Measurements from ENCODE around the gene ULK4.
"Not testable (repeated sequence)": the region's sequence is repeated elsewhere in the genome, so short reads cannot be mapped to it uniquely, and the experiment has no call there.

The ULK4 gene

GRCh38 chr3:41961751-41962679, at the start of gene ULK4:
TSS of gene ULK4 (minus strand) at chr3:41962103. CDS start at chr3:41954759, 7,344 bp downstream.
- DNase-seq (ENCODE audit: low read depth) = peak; percentile 100

- DNase-seq (ENCODE audit: low read depth) = no peak
Observed at GRCh38 chr3:42010530-42010929, 48.6 kb upstream of the ULK4 start.

DNA sequence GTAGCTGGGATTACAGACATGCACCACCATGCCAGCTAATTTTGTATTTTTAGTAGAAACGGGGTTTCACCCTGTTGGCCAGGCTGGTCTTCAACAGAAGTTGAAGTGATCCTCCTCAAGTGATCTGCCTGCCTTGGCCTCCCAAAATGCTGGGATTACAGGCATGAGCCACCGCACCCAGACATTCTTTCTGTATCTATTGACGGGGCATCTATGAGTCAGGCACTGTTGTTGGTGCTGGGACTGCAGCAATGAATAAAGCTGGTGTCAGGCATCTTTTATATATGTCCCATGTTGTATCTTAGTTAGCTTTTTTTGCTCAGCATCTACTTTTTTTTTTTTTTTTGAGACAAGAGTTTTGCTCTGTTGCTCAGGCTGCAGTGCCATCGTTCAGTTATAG, 47.6 kb upstream of the ULK4 start:
- no peak for DNase-seq (ENCODE audit: low read depth)

DNA sequence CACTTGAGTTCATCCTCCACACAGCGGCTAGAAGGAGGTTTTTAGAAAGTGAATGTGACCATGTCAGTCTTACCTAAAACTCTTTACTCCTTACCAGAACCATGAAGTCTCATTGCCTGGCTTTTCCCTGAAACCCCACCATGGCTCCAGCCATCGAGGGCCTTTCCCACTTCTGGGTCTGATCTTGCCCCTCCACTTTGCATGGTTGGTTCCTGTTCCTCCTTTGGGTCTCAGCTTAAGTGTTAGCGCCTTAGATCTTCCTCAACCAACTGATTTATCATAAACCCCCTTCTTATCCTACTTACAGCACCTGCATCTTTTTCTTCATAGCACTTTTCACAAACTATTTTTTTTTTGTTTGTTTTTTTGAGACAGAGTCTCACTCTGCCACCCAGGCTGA, 45.9 kb upstream of the ULK4 start:
- DNase-seq (ENCODE audit: low read depth) = no peak

- no peak for DNase-seq (ENCODE audit: low read depth)
Observed at GRCh38 chr3:42005401-42005800, 43.5 kb upstream of the ULK4 start.

DNA sequence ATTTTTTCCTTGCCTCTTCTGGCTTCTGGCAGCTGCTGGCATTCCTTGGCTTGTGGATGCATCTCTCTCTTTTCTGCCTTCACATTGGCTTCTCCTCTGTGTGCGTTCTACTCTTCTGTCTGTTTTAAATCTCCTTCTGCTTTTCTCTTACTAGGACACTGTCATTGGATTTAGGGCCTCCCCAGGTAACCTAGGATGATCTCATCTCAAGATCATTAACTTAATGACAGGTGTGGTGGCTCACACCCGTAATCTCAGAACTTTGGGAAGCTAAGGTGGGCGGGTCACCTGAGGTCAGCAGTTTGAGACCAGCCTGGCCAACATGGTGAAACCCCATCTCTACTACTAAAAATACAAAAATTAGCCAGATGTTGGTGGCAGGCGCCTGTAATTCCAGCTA, 40.9 kb upstream of the ULK4 start:
- no peak for DNase-seq (ENCODE audit: low read depth)

DNA sequence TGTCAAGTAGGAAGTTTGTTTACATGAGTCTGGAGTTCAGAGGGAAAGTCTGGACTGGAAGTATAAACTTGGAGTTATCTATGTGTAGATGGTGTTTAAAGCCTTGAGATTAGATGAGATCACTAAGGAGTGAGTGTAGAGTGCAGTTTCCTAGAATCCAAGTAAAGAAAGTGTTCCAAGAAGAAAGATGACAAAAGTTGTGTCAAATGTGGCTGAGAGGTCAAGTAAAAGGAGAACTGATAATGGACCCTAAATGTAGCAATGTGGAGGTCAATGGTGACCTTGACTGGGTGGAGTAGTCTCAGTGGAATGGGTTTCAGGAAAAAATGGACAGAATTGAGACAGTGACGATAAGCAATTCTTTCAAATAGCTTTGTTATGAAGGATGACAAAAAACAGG, 39.9 kb upstream of the ULK4 start:
- DNase-seq (ENCODE audit: low read depth) = no peak

DNA sequence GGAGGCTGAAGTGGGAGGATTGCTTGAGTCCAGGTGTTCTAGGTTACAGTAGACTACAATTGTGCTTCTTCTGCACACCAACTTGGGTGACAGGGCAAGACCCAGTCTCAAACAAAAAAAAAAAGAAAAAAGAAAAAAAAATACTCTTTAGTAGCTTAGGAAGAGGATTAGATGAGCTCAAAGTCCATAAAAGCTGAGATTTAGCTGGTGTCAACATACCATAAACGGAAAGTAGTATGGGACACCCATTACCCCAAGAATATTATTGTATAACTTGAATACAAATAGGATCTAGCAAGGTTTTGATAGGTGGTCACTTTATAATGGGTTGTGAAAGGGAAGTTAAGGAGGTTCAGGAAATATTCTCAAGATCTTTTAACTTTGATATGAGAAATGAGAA, 38.0 kb upstream of the ULK4 start:
- DNase-seq (ENCODE audit: low read depth) = no peak

- DNase-seq (ENCODE audit: low read depth) = peak; percentile 25
Observed at GRCh38 chr3:41997702-41998550, 36.0 kb upstream of the ULK4 start.

DNA sequence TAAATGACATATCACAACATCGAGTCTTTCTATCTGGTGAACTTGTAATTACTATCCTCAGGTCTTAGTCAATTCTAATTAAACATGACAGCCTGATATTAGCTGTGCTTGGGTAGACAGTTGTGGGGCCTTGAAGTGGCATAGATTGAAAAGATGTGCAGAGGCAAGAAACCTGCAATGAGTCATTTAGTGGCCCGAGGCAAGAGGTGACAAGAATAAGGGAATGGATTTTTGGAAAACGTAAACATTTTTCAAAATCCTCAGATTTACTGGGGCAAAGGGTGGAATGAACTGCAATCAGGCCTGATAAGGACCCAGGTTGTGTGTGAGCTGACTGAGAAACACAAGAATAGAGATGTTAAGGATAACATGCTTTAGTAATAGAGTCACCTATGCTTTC, 29.5 kb upstream of the ULK4 start:
- no peak for DNase-seq (ENCODE audit: low read depth)

- no peak for DNase-seq (ENCODE audit: low read depth)
Observed at GRCh38 chr3:41989518-41989917, 27.6 kb upstream of the ULK4 start.

- no peak for DNase-seq (ENCODE audit: low read depth)
Observed at GRCh38 chr3:41987627-41988026, 25.7 kb upstream of the ULK4 start.

- no peak for DNase-seq (ENCODE audit: low read depth)
Observed at GRCh38 chr3:41986561-41986960, 24.7 kb upstream of the ULK4 start.

GRCh38 chr3:41985018-41985417, 23.1 kb upstream of the ULK4 start:
- DNase-seq (ENCODE audit: low read depth) = no peak

DNA sequence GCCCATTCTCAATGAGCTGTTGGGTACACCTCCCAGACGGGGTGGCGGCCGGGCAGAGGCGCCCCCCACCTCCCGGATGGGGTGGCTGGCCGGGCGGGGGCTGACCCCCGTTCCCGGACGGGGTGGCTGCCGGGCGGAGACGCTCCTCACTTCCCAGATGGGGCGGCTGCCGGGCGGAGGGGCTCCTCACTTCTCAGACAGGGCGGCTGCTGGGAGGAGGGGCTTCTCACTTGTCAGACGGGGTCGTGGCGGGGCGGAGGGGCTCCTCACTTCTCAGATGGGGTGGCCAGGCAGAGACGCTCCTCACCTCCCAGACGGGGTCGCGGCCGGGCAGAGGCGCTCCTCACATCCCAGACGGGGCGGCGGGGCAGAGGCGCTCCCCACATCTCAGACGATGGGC, 21.2 kb upstream of the ULK4 start:
- not testable (repeated sequence) for DNase-seq (ENCODE audit: low read depth)

DNA sequence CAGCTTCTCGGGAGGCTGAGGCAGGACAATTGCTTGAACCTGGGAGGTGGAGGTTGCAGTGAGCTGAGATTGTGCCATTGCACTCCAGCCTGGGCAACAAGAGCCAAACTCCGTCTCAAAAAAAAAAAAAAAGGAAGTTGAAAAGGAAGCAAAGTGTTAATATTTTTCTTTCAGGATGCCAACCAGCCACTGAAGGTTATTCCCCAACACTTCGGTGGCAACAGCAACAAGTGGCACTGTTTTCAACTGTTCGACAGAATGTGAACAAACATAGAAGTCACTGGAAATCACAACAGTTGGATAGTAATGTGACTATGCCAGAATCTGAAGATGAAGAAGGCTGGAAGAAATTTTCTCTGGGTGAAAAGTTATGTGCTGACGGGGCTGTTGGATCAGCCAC, 15.5 kb upstream of the ULK4 start:
- DNase-seq (ENCODE audit: low read depth) = not testable (repeated sequence)

DNA sequence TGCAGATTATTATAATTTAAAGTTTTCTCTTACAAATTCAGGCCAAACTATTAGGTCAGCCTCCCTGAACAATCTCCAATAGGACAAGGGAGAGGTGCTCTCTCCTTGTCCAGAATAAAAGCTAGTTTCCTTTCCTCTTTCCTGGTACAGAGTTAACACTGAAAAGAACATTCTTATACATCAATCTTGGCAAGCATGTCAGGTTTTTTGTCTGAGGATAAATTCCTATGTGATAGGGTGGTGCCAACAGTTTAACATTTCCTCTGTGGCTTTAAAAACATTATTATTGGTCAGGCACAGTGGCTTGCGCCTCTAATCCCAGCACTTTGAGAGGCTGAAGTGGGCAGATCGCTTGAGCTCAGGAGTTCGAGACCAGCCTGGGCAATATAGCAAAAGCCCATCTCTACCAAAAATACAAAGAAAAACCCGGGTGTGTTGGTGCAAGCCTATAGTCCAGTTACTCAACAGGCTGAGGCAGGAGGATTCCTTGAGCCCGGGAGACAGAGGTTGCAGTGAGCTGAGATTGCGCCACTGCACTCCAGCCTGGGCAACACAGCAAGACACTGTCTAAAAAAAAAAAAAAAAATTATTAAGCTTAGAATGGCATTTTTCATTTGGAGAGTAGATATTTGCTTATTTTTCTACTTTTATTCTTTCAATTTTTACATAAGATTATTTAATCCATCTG, 13.7 kb upstream of the ULK4 start:
- DNase-seq (ENCODE audit: low read depth) = peak; percentile 32

GRCh38 chr3:41974223-41974622, 12.3 kb upstream of the ULK4 start:
- DNase-seq (ENCODE audit: low read depth) = no peak

- no peak for DNase-seq (ENCODE audit: low read depth)
Observed at GRCh38 chr3:41972802-41973201, 10.9 kb upstream of the ULK4 start.

GRCh38 chr3:41966206-41966605, 4.3 kb upstream of the ULK4 start:
- no peak for DNase-seq (ENCODE audit: low read depth)

GRCh38 chr3:41963823-41964222, 1.9 kb upstream of the ULK4 start:
- no peak for DNase-seq (ENCODE audit: low read depth)

Data from EH (cell line).